Breast epithelium (tissue), 3 donors: ENCODE data around the gene ELMO1.

Experiments
- POLR2A ChIP-seq: fragments of 450-650 bp; IDR thresholded peaks from one replicate; pipeline ENCODE4 v1.6.1; 2016; ENCODE audit warnings: antibody characterized with exemption, mild to moderate bottlenecking, moderate library complexity
- POLR2AphosphoS5 ChIP-seq, 3 donors: sonication (generic); formaldehyde crosslinking; IDR thresholded peaks; one replicate each; pipeline ENCODE4 v1.6.1; 2017; ENCODE audit warnings: antibody characterized with exemption in 3 of 3
- TF ChIP-seq, protein P1 (sequence below), 3 donors: fragments of 450-650 bp; IDR thresholded peaks; one replicate each; pipeline ENCODE4 v1.5.1; 2016 to 2017; ENCODE audit warnings: antibody characterized with exemption in 3 of 3, mild to moderate bottlenecking in 3 of 3, moderate library complexity in 3 of 3

DNA sequence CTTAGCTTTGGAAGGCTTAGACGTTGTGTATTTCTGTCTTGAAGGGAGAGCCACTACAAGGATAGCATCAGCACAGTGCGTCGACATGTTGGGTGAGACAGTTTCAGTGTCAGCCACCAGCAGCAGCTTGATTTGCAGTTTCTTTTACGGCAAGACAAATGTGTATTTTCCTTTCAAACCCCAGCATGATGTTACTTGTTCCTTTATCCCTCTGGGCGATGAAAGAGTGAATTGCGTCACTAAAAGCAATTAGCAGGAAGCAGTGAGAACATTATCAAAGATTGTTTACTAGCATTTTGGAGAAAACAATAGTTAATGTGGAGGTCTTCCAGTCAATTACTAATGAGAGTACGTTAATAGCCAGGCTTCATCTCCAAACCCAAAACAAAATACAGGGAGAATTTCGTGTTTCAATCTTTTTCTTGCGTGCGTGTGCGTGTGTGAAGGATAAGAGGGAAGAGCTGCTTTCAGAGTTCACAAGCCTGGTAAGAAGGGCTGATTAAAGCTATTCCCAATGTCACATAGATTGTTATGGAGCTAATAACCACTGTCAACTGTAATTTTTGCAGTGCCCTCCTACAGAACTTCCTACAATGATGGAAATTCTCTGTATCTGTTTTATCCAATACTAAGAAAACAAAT lies 567.3 kb downstream of the ELMO1 start:
- TF ChIP-seq POLR2A (no peak), POLR2AphosphoS5 (IDR thresholded peaks at IDR 0.05) (no peak)
- TF ChIP-seq, protein P1, sequence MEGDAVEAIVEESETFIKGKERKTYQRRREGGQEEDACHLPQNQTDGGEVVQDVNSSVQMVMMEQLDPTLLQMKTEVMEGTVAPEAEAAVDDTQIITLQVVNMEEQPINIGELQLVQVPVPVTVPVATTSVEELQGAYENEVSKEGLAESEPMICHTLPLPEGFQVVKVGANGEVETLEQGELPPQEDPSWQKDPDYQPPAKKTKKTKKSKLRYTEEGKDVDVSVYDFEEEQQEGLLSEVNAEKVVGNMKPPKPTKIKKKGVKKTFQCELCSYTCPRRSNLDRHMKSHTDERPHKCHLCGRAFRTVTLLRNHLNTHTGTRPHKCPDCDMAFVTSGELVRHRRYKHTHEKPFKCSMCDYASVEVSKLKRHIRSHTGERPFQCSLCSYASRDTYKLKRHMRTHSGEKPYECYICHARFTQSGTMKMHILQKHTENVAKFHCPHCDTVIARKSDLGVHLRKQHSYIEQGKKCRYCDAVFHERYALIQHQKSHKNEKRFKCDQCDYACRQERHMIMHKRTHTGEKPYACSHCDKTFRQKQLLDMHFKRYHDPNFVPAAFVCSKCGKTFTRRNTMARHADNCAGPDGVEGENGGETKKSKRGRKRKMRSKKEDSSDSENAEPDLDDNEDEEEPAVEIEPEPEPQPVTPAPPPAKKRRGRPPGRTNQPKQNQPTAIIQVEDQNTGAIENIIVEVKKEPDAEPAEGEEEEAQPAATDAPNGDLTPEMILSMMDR (IDR thresholded peaks at IDR 0.05), result no peak
